Breast epithelium (tissue), 3 donors: ENCODE measurements around the gene PDGFC.

ENCODE experiments used
- CTCF ChIP-seq, 3 donors: fragments of 450-650 bp; IDR thresholded peaks; one replicate each; pipeline ENCODE4 v1.5.1; 2016 to 2017; ENCODE audit warnings: antibody characterized with exemption in 3 of 3, mild to moderate bottlenecking in 3 of 3, moderate library complexity in 3 of 3
- POLR2A ChIP-seq: fragments of 450-650 bp; IDR thresholded peaks from one replicate; pipeline ENCODE4 v1.6.1; 2016; ENCODE audit warnings: antibody characterized with exemption, mild to moderate bottlenecking, moderate library complexity
- POLR2AphosphoS5 ChIP-seq, 3 donors: sonication (generic); formaldehyde crosslinking; IDR thresholded peaks; one replicate each; pipeline ENCODE4 v1.6.1; 2017; ENCODE audit warnings: antibody characterized with exemption in 3 of 3

- TF ChIP-seq CTCF (IDR thresholded peaks at IDR 0.05) (no peak), POLR2A (no peak), POLR2AphosphoS5 (IDR thresholded peaks at IDR 0.05) (no peak)
These were observed 86.2 kb downstream of the PDGFC start for GRCh38 chr4:156885374-156885773.
